SK-N-SH (cell line): ENCODE data around the gene PAEP.

ENCODE experiments used
- EP300 ChIP-seq, 2 experiments: IDR thresholded peaks; 2 replicates each; pipeline versions ENCODE4 v1.4.0 to v1.6.1; 2012; ENCODE audit warnings: borderline replicate concordance in 1 of 2, low read depth in 1 of 2, low read length in 1 of 2
- EZH2phosphoT487 ChIP-seq: fragments of 200-600 bp; sonication (generic); IDR thresholded peaks from 2 replicates; pipeline ENCODE4 v1.6.1; 2017; ENCODE audit warnings: low read depth, mixed run types, mild to moderate bottlenecking, antibody characterized with exemption, moderate library complexity, borderline replicate concordance
- GABPA ChIP-seq: IDR thresholded peaks from 2 replicates; pipeline ENCODE4 v1.4.0; 2012; ENCODE audit warnings: low read depth, mild to moderate bottlenecking
- POLR2AphosphoS5 ChIP-seq: IDR thresholded peaks from 2 replicates; pipeline ENCODE4 v1.6.1; 2012; ENCODE audit warnings: low read depth, low read length
- TF ChIP-seq, protein P1 (sequence below): fragments of 200-600 bp; sonication (generic); IDR thresholded peaks from 2 replicates; pipeline ENCODE4 v1.6.1; 2017; ENCODE audit warnings: antibody characterized with exemption, mild to moderate bottlenecking, moderate library complexity

DNA sequence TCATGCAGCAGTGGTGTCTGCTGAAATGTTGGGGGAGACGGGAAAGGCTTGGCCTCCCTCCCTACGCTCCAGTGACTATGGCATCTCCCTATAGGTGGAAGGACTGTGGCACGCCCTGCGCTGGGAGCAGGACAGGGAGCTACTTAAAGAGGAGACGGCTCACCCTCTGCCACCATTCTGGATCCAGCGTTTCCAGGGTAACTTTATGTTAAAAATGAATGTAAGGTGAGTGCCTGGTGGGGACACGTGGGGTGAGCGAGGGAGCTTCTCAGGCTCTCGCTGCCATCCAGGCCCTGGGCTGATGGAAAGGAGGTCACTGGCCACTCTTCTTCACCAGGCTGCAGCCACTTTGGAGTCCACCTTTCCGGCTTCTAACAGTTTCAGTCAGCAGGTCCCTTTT, 15.7 kb downstream of the PAEP start:
- TF ChIP-seq, protein P1, sequence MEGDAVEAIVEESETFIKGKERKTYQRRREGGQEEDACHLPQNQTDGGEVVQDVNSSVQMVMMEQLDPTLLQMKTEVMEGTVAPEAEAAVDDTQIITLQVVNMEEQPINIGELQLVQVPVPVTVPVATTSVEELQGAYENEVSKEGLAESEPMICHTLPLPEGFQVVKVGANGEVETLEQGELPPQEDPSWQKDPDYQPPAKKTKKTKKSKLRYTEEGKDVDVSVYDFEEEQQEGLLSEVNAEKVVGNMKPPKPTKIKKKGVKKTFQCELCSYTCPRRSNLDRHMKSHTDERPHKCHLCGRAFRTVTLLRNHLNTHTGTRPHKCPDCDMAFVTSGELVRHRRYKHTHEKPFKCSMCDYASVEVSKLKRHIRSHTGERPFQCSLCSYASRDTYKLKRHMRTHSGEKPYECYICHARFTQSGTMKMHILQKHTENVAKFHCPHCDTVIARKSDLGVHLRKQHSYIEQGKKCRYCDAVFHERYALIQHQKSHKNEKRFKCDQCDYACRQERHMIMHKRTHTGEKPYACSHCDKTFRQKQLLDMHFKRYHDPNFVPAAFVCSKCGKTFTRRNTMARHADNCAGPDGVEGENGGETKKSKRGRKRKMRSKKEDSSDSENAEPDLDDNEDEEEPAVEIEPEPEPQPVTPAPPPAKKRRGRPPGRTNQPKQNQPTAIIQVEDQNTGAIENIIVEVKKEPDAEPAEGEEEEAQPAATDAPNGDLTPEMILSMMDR: no peak
- TF ChIP-seq POLR2AphosphoS5 (no peak), GABPA (no peak), EP300 (IDR thresholded peaks at IDR 0.05; ENCODE audit: borderline replicate concordance in 1 of 2, low read depth in 1 of 2, low read length in 1 of 2) (no peak), EZH2phosphoT487 (no peak)
